Activated naive CD4-positive, alpha-beta T cell treated with anti-CD3 and anti-CD28 coated beads, Interleukin-2, amount 10 ng/mL, durations not matched to agents 7 days and 5 days (primary cell): Measurements from ENCODE around the gene GPR146.
A peak's percentile ranks its signal among the peaks of the same experiment; 100 is the strongest.

Experiments
- CTCF ChIA-PET: fragments of 350-600 bp; sonication (Branson Sonifier 250); formaldehyde crosslinking; loops from one replicate; lab custom pipeline; 2021; ENCODE audit warnings: antibody characterized with exemption; lab: Charles Lee
- DNase-seq: peaks from one replicate; pipeline ENCODE4 v3.0.0-alpha.2; 2020
- H3K27ac Mint-ChIP-seq: one replicate; pipeline ENCODE4 v1.8.0; 2021; ENCODE audit warnings: mild to moderate bottlenecking, moderate library complexity, mixed read lengths
- H3K27me3 Mint-ChIP-seq: one replicate; pipeline ENCODE4 v1.8.0; 2021; ENCODE audit warnings: mild to moderate bottlenecking, mixed read lengths
- H3K36me3 Mint-ChIP-seq: one replicate; pipeline ENCODE4 v1.8.0; 2021; ENCODE audit warnings: mixed read lengths
- H3K4me1 Mint-ChIP-seq: one replicate; pipeline ENCODE4 v1.8.0; 2021; ENCODE audit warnings: mixed read lengths
- H3K4me3 Mint-ChIP-seq: one replicate; pipeline ENCODE4 v1.8.0; 2021; ENCODE audit warnings: mild to moderate bottlenecking, moderate library complexity, mixed read lengths
- H3K9me3 Mint-ChIP-seq: one replicate; pipeline ENCODE4 v1.8.0; 2021; ENCODE audit warnings: mixed read lengths

GPR146 gene

GRCh38 chr7:1050956-1051690 lies 6.8 kb downstream of the GPR146 start:
- no peak overlapping the region for H3K4me3 Mint-ChIP-seq
- H3K4me1 Mint-ChIP-seq, result peaks cover 65% of the 10 kb centered on the region
- H3K36me3 Mint-ChIP-seq, result peaks cover 5% of the 10 kb centered on the region
- DNase-seq, result no peak
- no peaks in the 10 kb centered on the region for H3K27me3 Mint-ChIP-seq
- no peak overlapping the region for H3K27ac Mint-ChIP-seq
- CTCF ChIA-PET, result interaction anchor here (0.8 to 2.2 kb wide), 3 partner anchors 15 to 58 kb away, joined by 3 to 10 read pairs (median 7); no protein-coding TSS in a partner anchor
- H3K9me3 Mint-ChIP-seq, result no peaks in the 10 kb centered on the region

- no peak overlapping the region for H3K4me3 Mint-ChIP-seq
- H3K4me1 Mint-ChIP-seq, result peaks cover 58% of the 10 kb centered on the region
- no peaks in the 10 kb centered on the region for H3K27me3 Mint-ChIP-seq
- H3K9me3 Mint-ChIP-seq, result no peaks in the 10 kb centered on the region
- no peak for DNase-seq
- peaks cover 5% of the 10 kb centered on the region for H3K36me3 Mint-ChIP-seq
- no peak overlapping the region for H3K27ac Mint-ChIP-seq
- CTCF ChIA-PET, result interaction anchor here (0.8 to 2.2 kb wide), 3 partner anchors 14 to 59 kb away, joined by 3 to 10 read pairs (median 7); no protein-coding TSS in a partner anchor
Measured at GRCh38 chr7:1052031-1052818, 7.9 kb downstream of the GPR146 start.

GRCh38 chr7:1053002-1053411 lies 8.7 kb downstream of the GPR146 start:
- no peak for DNase-seq
- no peaks in the 10 kb centered on the region for H3K27me3 Mint-ChIP-seq
- peaks cover 50% of the 10 kb centered on the region for H3K4me1 Mint-ChIP-seq
- CTCF ChIA-PET, result interaction anchor here (0.7 to 2.1 kb wide), 2 partner anchors 8 to 60 kb away, joined by 3 to 11 read pairs; partner anchors contain the start of gene GPR146
- H3K36me3 Mint-ChIP-seq, result peaks cover 5% of the 10 kb centered on the region
- no peaks in the 10 kb centered on the region for H3K9me3 Mint-ChIP-seq
- H3K4me3 Mint-ChIP-seq, result no peak overlapping the region
- H3K27ac Mint-ChIP-seq, result no peak overlapping the region

GRCh38 chr7:1053816-1054370 lies 9.5 kb downstream of the GPR146 start:
- Mint-ChIP-seq H3K27ac (peak overlapping the region; percentile 70), H3K9me3 (no peaks in the 10 kb centered on the region), H3K36me3 (peaks cover 5% of the 10 kb centered on the region), H3K27me3 (no peaks in the 10 kb centered on the region), H3K4me1 (peaks cover 46% of the 10 kb centered on the region), H3K4me3 (no peak overlapping the region)
- no peak for DNase-seq
- CTCF ChIA-PET, result interaction anchor here (0.7 to 2.3 kb wide), 4 partner anchors 9 to 61 kb away, joined by 3 to 16 read pairs (median 7); partner anchors contain the start of gene GPR146

- no peak for DNase-seq
- peak overlapping the region; percentile 70 for H3K27ac Mint-ChIP-seq
- H3K27me3 Mint-ChIP-seq, result no peaks in the 10 kb centered on the region
- H3K4me3 Mint-ChIP-seq, result no peak overlapping the region
- CTCF ChIA-PET, result interaction anchor here (1.0 to 2.3 kb wide), 3 partner anchors 9 to 61 kb away, joined by 3 to 16 read pairs (median 11); partner anchors contain the start of gene GPR146
- no peaks in the 10 kb centered on the region for H3K9me3 Mint-ChIP-seq
- peaks cover 5% of the 10 kb centered on the region for H3K36me3 Mint-ChIP-seq
- H3K4me1 Mint-ChIP-seq, result peaks cover 46% of the 10 kb centered on the region
Measured at GRCh38 chr7:1054438-1054837, 10.1 kb downstream of the GPR146 start.

GRCh38 chr7:1054861-1055450 lies 10.6 kb downstream of the GPR146 start:
- H3K27me3 Mint-ChIP-seq, result no peaks in the 10 kb centered on the region
- no peaks in the 10 kb centered on the region for H3K9me3 Mint-ChIP-seq
- DNase-seq, result peak; percentile 82
- peaks cover 42% of the 10 kb centered on the region for H3K4me1 Mint-ChIP-seq
- peaks cover 5% of the 10 kb centered on the region for H3K36me3 Mint-ChIP-seq
- CTCF ChIA-PET, result interaction anchor here (1.7 to 2.3 kb wide), 3 partner anchors 10 to 62 kb away, joined by 6 to 16 read pairs (median 11); partner anchors contain the start of gene GPR146
- peak overlapping the region; percentile 76 for H3K4me3 Mint-ChIP-seq
- peak overlapping the region; percentile 86 for H3K27ac Mint-ChIP-seq

GRCh38 chr7:1055491-1055955 lies 11.2 kb downstream of the GPR146 start:
- Mint-ChIP-seq H3K4me1 (peaks cover 42% of the 10 kb centered on the region), H3K27me3 (peaks cover 5% of the 10 kb centered on the region), H3K9me3 (no peaks in the 10 kb centered on the region), H3K4me3 (peak overlapping the region; percentile 76), H3K36me3 (peaks cover 5% of the 10 kb centered on the region), H3K27ac (peak overlapping the region; percentile 86)
- DNase-seq, result no peak
- CTCF ChIA-PET, result interaction anchor here (1.7 to 2.3 kb wide), 2 partner anchors 10 to 62 kb away, joined by 6 to 16 read pairs; no protein-coding TSS in a partner anchor

GRCh38 chr7:1055956-1056784 lies 11.8 kb downstream of the GPR146 start:
- Mint-ChIP-seq H3K36me3 (peaks cover 5% of the 10 kb centered on the region), H3K4me3 (peak overlapping the region; percentile 76), H3K9me3 (no peaks in the 10 kb centered on the region), H3K27ac (no peak overlapping the region), H3K27me3 (peaks cover 10% of the 10 kb centered on the region), H3K4me1 (peaks cover 42% of the 10 kb centered on the region)
- CTCF ChIA-PET, result interaction anchor here (1.3 to 2.3 kb wide), 3 partner anchors 9 to 63 kb away, joined by 3 to 16 read pairs (median 6); no protein-coding TSS in a partner anchor
- DNase-seq, result no peak

- DNase-seq, result no peak
- Mint-ChIP-seq H3K4me3 (peak overlapping the region; percentile 7), H3K4me1 (peaks cover 40% of the 10 kb centered on the region), H3K27ac (no peak overlapping the region), H3K9me3 (no peaks in the 10 kb centered on the region), H3K27me3 (peaks cover 16% of the 10 kb centered on the region), H3K36me3 (peaks cover 4% of the 10 kb centered on the region)
- CTCF ChIA-PET, result interaction anchor here (1.3 kb wide), 1 partner anchor 64 kb away, joined by 3 read pairs; no protein-coding TSS in a partner anchor
Measured at GRCh38 chr7:1056785-1057410, 12.6 kb downstream of the GPR146 start.

- H3K36me3 Mint-ChIP-seq, result peaks cover 4% of the 10 kb centered on the region
- H3K4me3 Mint-ChIP-seq, result no peak overlapping the region
- H3K9me3 Mint-ChIP-seq, result no peaks in the 10 kb centered on the region
Measured at GRCh38 chr7:1057416-1058291, 13.3 kb downstream of the GPR146 start.

GRCh38 chr7:1058311-1058710 lies 14.0 kb downstream of the GPR146 start:
- Mint-ChIP-seq H3K9me3 (no peaks in the 10 kb centered on the region), H3K4me1 (peaks cover 40% of the 10 kb centered on the region), H3K4me3 (no peak overlapping the region), H3K36me3 (peaks cover 4% of the 10 kb centered on the region), H3K27ac (no peak overlapping the region), H3K27me3 (peaks cover 21% of the 10 kb centered on the region)
- DNase-seq, result no peak
- CTCF ChIA-PET, result interaction anchor here (1.0 to 3.2 kb wide), 3 partner anchors 8 to 65 kb away, joined by 3 to 18 read pairs (median 6); partner anchors contain the start of gene GPR146

More at GRCh38 chr7:1057416-1058291, 13.3 kb downstream of the GPR146 start:
- no peak for DNase-seq
- peaks cover 40% of the 10 kb centered on the region for H3K4me1 Mint-ChIP-seq
- no peak overlapping the region for H3K27ac Mint-ChIP-seq
- CTCF ChIA-PET, result interaction anchor here (1.0 to 3.2 kb wide), 3 partner anchors 8 to 65 kb away, joined by 3 to 18 read pairs (median 3); no protein-coding TSS in a partner anchor
- H3K27me3 Mint-ChIP-seq, result peaks cover 20% of the 10 kb centered on the region
